PC-3 (cell line): ENCODE results near the gene NOXA1.

Source experiments
- CTCF ChIP-seq: fragments of 300-600 bp; sonication (generic); conservative IDR thresholded peaks from 2 replicates; pipeline ENCODE4 v1.5.1; 2017; ENCODE audit warnings: antibody characterized with exemption, low read depth, mild to moderate bottlenecking, low read length
- EZH2 ChIP-seq: fragments of 300-600 bp; sonication (generic); IDR thresholded peaks from one replicate; pipeline ENCODE4 v1.6.1; 2017; ENCODE audit warnings: antibody characterized with exemption, mild to moderate bottlenecking, low read length; ENCODE audit not compliant: unreplicated experiment

GRCh38 chr9:137448602-137448962 is 25.4 kb downstream of the NOXA1 start:
- TF ChIP-seq EZH2, result no peak
- no peak for TF ChIP-seq CTCF
